Heart left ventricle (tissue), 16 donors: Measurements from ENCODE around the gene ABCC6. TPM values are rescaled to one million over a fixed set of nuclear protein-coding genes. Genes with fewer than 3 reads are reported as not detected.

Source experiments
- ATAC-seq, 4 donors: fragments of 200-7000 bp; cut with Tn5 transposase; one replicate each; pipeline ENCODE4 v1.9.1; 2020 to 2022; ENCODE audit warnings: moderate library complexity in 4 of 4, mild to moderate bottlenecking in 3 of 4, moderate number of reproducible peaks in 1 of 4
- DNase-seq, 5 donors: peaks; one replicate each; pipeline ENCODE4 v3.0.0-alpha.2; 2020
- H3K27ac ChIP-seq, 12 donors: fragments of 200-600 bp; sonication (generic) in 4 of 12; one replicate each; pipeline versions ENCODE4 v1.5.0 to v1.8.0; 2016 to 2022; ENCODE audit warnings: mild to moderate bottlenecking in 2 of 12
- H3K27me3 ChIP-seq, 9 donors: fragments of 200-600 bp; sonication (generic) in 2 of 9; one replicate each; pipeline versions ENCODE4 v1.5.1 to v1.8.0; 2016 to 2022; ENCODE audit warnings: mild to moderate bottlenecking in 3 of 9
- H3K36me3 ChIP-seq, 9 donors: fragments of 200-600 bp; sonication (generic) in 2 of 9; one replicate each; pipeline versions ENCODE4 v1.5.0 to v1.8.0; 2018 to 2022; ENCODE audit warnings: mild to moderate bottlenecking in 2 of 9
- H3K4me1 ChIP-seq, 12 donors: fragments of 200-600 bp; sonication (generic) in 4 of 12; one replicate each; pipeline versions ENCODE4 v1.5.0 to v1.8.0; 2016 to 2022; ENCODE audit warnings: mild to moderate bottlenecking in 3 of 12
- H3K4me3 ChIP-seq, 12 donors: fragments of 200-600 bp; sonication (generic) in 4 of 12; one replicate each; pipeline versions ENCODE4 v1.5.0 to v1.8.0; 2017 to 2022; ENCODE audit warnings: mild to moderate bottlenecking in 9 of 12, moderate library complexity in 4 of 12
- H3K9me3 ChIP-seq, 12 donors: fragments of 200-600 bp; sonication (generic) in 4 of 12; one replicate each; pipeline versions ENCODE4 v1.5.0 to v1.8.0; 2016 to 2022; ENCODE audit warnings: mild to moderate bottlenecking in 1 of 12
- CTCF ChIP-seq, 12 donors: fragments of 200-600 bp; sonication (generic) in 4 of 12; IDR thresholded peaks; one replicate each; pipeline versions ENCODE4 v1.5.0 to v1.8.0; 2018 to 2022; ENCODE audit warnings: antibody characterized with exemption in 12 of 12, mild to moderate bottlenecking in 5 of 12
- POLR2A ChIP-seq, 2 donors: fragments of 450-650 bp; IDR thresholded peaks; one replicate each; pipeline ENCODE4 v1.6.1; 2017; ENCODE audit warnings: antibody characterized with exemption in 2 of 2, mild to moderate bottlenecking in 2 of 2, moderate library complexity in 2 of 2
- WGBS, 4 donors: extraction: QIAGEN DNeasy Blood & Tissue Kit in 2 of 4; methylation state at CpG; one replicate each; pipeline versions ENCODE4 v1.1.5 to v1.1.7; 2013 to 2018; 5-methylcytosine and 5-hydroxymethylcytosine counted together
- intact Hi-C, 10 donors: fragments of 100-400 bp; cut with DNase I; formaldehyde crosslinking; loops; one replicate each; pipeline versions ENCODE4 v1.11.1 to v1.14.2; 2022
- polyA plus RNA-seq, 2 donors: library from polyadenylated mRNA; stranded (reverse); fragments of 200-250 nt; gene quantifications; one replicate each; pipeline ENCODE4 v1.2.3, GENCODE V29; 2013
- total RNA-seq, 9 donors: library from RNA; depleted of rRNA in 2 of 9; stranded (reverse); fragments of >200 nt in 2 of 9; fragmentation: NEBNext Ultra II Directional in 3 of 9; extraction: Animal tissue kit (Norgen Biotek cat#: 25700) in 3 of 9; gene quantifications; one replicate each; pipeline versions ENCODE4 v1.1.0 to v1.2.4, GENCODE V29; 2016 to 2023
- donor health status: ischemic (EF 13 %, LVEDD 7.1; RV severe dilation, severe dysfunction).
- donor health status: healthy with polysubstance abuse.
- donor health status: DM: no; HTN: yes; CAD: no.
- donor health status: DM: no; HTN: no; CAD: no.
- donor health status: ischemic (EF 25% LVEDD 6.9; RV normal size, moderate dysfunction).
- donor health status: ischemic (EF 25% LVEDD 5.7; RV mildly dilated, moderate dysfunction).
- donor health status: healthy.
- donor health status: DM: yes; HTN: yes; CAD: no.
- donor health status: ischemic (EF 35%, LVEDD 5.7; RV mildly dilated, moderate dysfunction).
- donor health status: nonischemic (EF 11% LVEDD 7.7; RV severe dilation, severe dysfunction).
- donor health status: DM: yes; HTN: yes; CAD: no.
- donor health status: PGD.
- donor health status: ischemic (EF 29% LVEDD 5.4; RV normal size, mild dysfunction).
- donor health status: nonischemic (EF 23%, LVEDD 6.1; RV moderate dilation, normal function).

Gene ABCC6
- total and polyA plus RNA-seq, 11 donors, result 0.14 to 3.8 (median 1.3) TPM; not detected in 3

GRCh38 chr16:16166949-16167348 is 56.3 kb downstream of the ABCC6 start:
- no peak overlapping the region for H3K4me3 ChIP-seq
- H3K27me3 ChIP-seq, result no peaks in the 10 kb centered on the region
- no peaks in the 10 kb centered on the region for H3K9me3 ChIP-seq
- no peaks in the 10 kb centered on the region for H3K36me3 ChIP-seq
- DNase-seq (no peak), ATAC-seq (no peak)
- 26 to 39% (median 36%) methylated on average over 2 of the region's 2 CpGs for WGBS, 4 donors
- H3K4me1 ChIP-seq, result no peaks in the 10 kb centered on the region
- intact Hi-C loops, result no loop called here
- no peak for TF ChIP-seq POLR2A (IDR thresholded peaks at IDR 0.05)
- no peak for TF ChIP-seq CTCF (IDR thresholded peaks at IDR 0.05)
- no peak overlapping the region for H3K27ac ChIP-seq

- WGBS, 4 donors, result 80 to 90% (median 86%) methylated on average over 7 of the region's 7 CpGs
- Histone ChIP-seq H3K4me3 (no peak overlapping the region), H3K27me3 (no peaks in the 10 kb centered on the region), H3K27ac (no peak overlapping the region), H3K9me3 (no peaks in the 10 kb centered on the region), H3K4me1 (no peaks in the 10 kb centered on the region), H3K36me3 (no peaks in the 10 kb centered on the region)
- ATAC-seq (no peak), DNase-seq (peak in 1 of 5 donors; percentile 3)
- TF ChIP-seq POLR2A (IDR thresholded peaks at IDR 0.05), result no peak
- no peak for TF ChIP-seq CTCF (IDR thresholded peaks at IDR 0.05)
- intact Hi-C loops, result no loop called here
Measured at GRCh38 chr16:16166085-16166484, 57.2 kb downstream of the ABCC6 start.

DNA sequence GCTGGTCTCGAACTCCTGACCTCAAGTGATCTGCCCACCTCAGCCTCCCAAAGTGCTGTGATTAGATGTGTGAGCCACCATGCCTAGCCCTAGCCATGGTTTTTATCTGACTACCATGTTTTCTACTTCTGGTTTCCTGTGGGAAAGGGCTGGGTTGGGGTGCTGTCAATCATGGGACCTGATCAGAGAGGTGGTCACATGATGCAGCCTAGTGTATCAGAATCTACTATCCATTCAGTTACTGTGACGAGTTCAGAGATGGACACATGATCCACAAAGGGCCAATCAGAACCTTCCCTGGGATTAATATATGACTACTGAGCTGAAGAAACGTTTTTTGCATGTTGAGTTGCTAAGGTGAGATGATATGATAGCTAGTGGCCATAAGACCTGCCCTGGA is 59.1 kb downstream of the ABCC6 start:
- ATAC-seq (no peak), DNase-seq (peak in 1 of 5 donors; percentile 2)
- no peak overlapping the region for H3K4me3 ChIP-seq
- no peak overlapping the region for H3K27ac ChIP-seq
- H3K36me3 ChIP-seq, result no peaks in the 10 kb centered on the region
- no peaks in the 10 kb centered on the region for H3K4me1 ChIP-seq
- 74 to 84% (median 79%) methylated on average over 3 of the region's 3 CpGs for WGBS, 4 donors
- intact Hi-C loops, result no loop called here
- TF ChIP-seq POLR2A (IDR thresholded peaks at IDR 0.05) (no peak), CTCF (IDR thresholded peaks at IDR 0.05) (no peak)
- peaks cover 0 to 8% (median 3%) of the 10 kb centered on the region in 12 donors for H3K9me3 ChIP-seq
- no peaks in the 10 kb centered on the region for H3K27me3 ChIP-seq

DNA sequence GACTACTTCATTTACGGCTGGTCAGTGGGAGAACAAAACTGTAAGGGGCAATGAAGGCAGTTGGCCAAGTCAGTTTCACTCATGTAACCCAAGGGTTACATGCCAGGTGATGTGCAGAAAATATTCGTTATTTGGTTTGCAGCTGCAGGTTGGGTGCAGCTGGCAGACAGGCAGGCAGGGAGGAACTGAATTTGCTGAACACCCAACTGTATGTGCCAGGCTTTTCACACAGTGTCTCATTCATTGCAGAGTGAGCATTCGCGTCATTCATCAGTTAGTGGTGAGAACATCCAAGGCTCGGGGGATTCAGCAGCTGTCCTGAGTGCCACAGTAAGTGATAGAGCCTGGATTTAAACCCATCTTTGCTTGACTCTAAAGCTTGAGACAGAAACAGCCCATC is 59.7 kb downstream of the ABCC6 start:
- peaks cover 0 to 15% (median 10%) of the 10 kb centered on the region in 12 donors for H3K9me3 ChIP-seq
- no peak overlapping the region for H3K4me3 ChIP-seq
- WGBS, 4 donors, result 68 to 88% (median 86%) methylated on average over 5 of the region's 5 CpGs
- TF ChIP-seq CTCF (IDR thresholded peaks at IDR 0.05) (no peak), POLR2A (IDR thresholded peaks at IDR 0.05) (no peak)
- H3K36me3 ChIP-seq, result no peaks in the 10 kb centered on the region
- H3K27ac ChIP-seq, result no peak overlapping the region
- H3K4me1 ChIP-seq, result no peaks in the 10 kb centered on the region
- DNase-seq (no peak), ATAC-seq (no peak)
- intact Hi-C loops, result no loop called here
- H3K27me3 ChIP-seq, result no peaks in the 10 kb centered on the region
